Measurements from ENCODE around the gene OSBPL8. TPM values are rescaled to one million over a fixed set of nuclear protein-coding genes. Genes with fewer than 3 reads are reported as not detected.

Gene OSBPL8
- total and polyA plus RNA-seq, 9 of the 15 experiments (the other 6 are each of a cell fraction or from before 2014, with no cell fraction given): 17.4 to 82.7 (median 42.8) TPM

GRCh38 chr12:76559400-76560085, at the start of gene OSBPL8 (continued):
- TF ChIP-seq MLLT1 (IDR thresholded peaks at IDR 0.05) (0 out of 4 replicates have a peak, but pooled peaks of 1 of the 2 experiments have one; percentile 44), CREBBP (IDR thresholded peaks at IDR 0.05; ENCODE audit: low read depth, low read length) (no peak), PRPF4 (IDR thresholded peaks at IDR 0.05; ENCODE audit: insufficient read depth, low read depth, low read length, poor library complexity, severe bottlenecking) (no peak), ZFP30 (CRISPR knock-in tag; IDR thresholded peaks at IDR 0.05; ENCODE audit: borderline replicate concordance) (no peak), SNAPC5 (CRISPR knock-in tag; IDR thresholded peaks at IDR 0.05) (no peak), TEAD1 (CRISPR knock-in tag; IDR thresholded peaks at IDR 0.05) (peak in 1 of 2 experiments; percentile 87; a peak in 2 of 4 replicates), HEY1 (CRISPR knock-in tag; IDR thresholded peaks at IDR 0.05; ENCODE audit: borderline replicate concordance) (no peak), ADNP (tag; IDR thresholded peaks at IDR 0.05) (no peak), ZKSCAN3 (CRISPR knock-in tag; IDR thresholded peaks at IDR 0.05) (no peak), TCF15 (CRISPR knock-in tag; IDR thresholded peaks at IDR 0.05) (no peak), POLR2B (IDR thresholded peaks at IDR 0.05; ENCODE audit: low read depth, partially characterized antibody) (peak; percentile 95), ZBTB49 (CRISPR knock-in tag; IDR thresholded peaks at IDR 0.05; ENCODE audit: borderline replicate concordance) (no peak), THAP7 (CRISPR knock-in tag; IDR thresholded peaks at IDR 0.05) (no peak), YBX1 (IDR thresholded peaks at IDR 0.05) (no peak), ZNF518B (CRISPR knock-in tag; IDR thresholded peaks at IDR 0.05) (no peak), STAG1 (CRISPR knock-in tag; IDR thresholded peaks at IDR 0.05; ENCODE audit: borderline replicate concordance) (no peak), TARDBP (IDR thresholded peaks at IDR 0.05) (no peak), MXD1 (CRISPR knock-in tag; IDR thresholded peaks at IDR 0.05; ENCODE audit: borderline replicate concordance, poor library complexity, severe bottlenecking) (no peak)
